ENCODE measurements around the gene ASF1A. TPM values are rescaled to one million over a fixed set of nuclear protein-coding genes. Genes with fewer than 3 reads are reported as not detected.

The ASF1A gene
- total and polyA plus RNA-seq, 2 experiments from 2014 or later: 25.4 to 72.2 TPM

GRCh38 chr6:118872318-118872717, 21.6 kb upstream of the ASF1A start:
- Mint-ChIP-seq H3K27ac (no peak overlapping the region), H3K36me3 (ENCODE audit: low read depth) (no peaks in the 10 kb centered on the region; the same call in 2 of the 3 replicates), H3K4me1 (peaks cover 5% of the 10 kb centered on the region), H3K4me3 (no peak overlapping the region), H3K9me3 (no peaks in the 10 kb centered on the region; the same call in 2 of the 3 replicates), H3K27me3 (ENCODE audit: insufficient read depth, low read depth, poor library complexity) (peaks cover 2% of the 10 kb centered on the region)
- Histone ChIP-seq H3K27ac (ENCODE audit: low read depth) (no peak overlapping the region), H4K20me1 (replicated peaks; ENCODE audit: insufficient read depth) (no peaks in the 10 kb centered on the region), H3K4me1 (ENCODE audit: insufficient read depth) (no peaks in the 10 kb centered on the region), H2AFZ (no peak overlapping the region), H3K4me2 (no peak overlapping the region), H3K9me2 (ENCODE audit: insufficient read depth) (no peaks in the 10 kb centered on the region; the same call in 1 of the 2 replicates), H3F3A (replicated peaks; ENCODE audit: low read depth) (no peaks in the 10 kb centered on the region), H3K4me3 (no peak overlapping the region), H3K79me2 (replicated peaks; ENCODE audit: insufficient read depth) (peaks cover 32% of the 10 kb centered on the region), H3K27me3 (ENCODE audit: insufficient read depth) (no peaks in the 10 kb centered on the region), H3K36me3 (ENCODE audit: insufficient read depth) (no peaks in the 10 kb centered on the region)
- TF ChIP-seq EZH2 (IDR thresholded peaks at IDR 0.05; ENCODE audit: low read depth, unreplicated experiment) (no peak), STAT1 (IDR thresholded peaks at IDR 0.05; ENCODE audit: unreplicated experiment) (no peak), NANOG (IDR thresholded peaks at IDR 0.05; ENCODE audit: borderline replicate concordance) (no peak), CTCF (conservative IDR thresholded peaks at IDR 0.05; ENCODE audit: low read depth in 2 of 2) (no peak), JUNB (IDR thresholded peaks at IDR 0.05; ENCODE audit: unreplicated experiment) (no peak), POLR2AphosphoS5 (IDR thresholded peaks at IDR 0.05; ENCODE audit: low read depth) (no peak), ZNF331 (CRISPR knock-in tag; IDR thresholded peaks at IDR 0.05; ENCODE audit: low read depth) (no peak)
- ATAC-seq (no peak), DNase-seq (ENCODE audit: low spot score) (no peak)

- Histone ChIP-seq H3K27ac (ENCODE audit: low read depth) (no peak overlapping the region), H2AFZ (no peak overlapping the region), H3K4me3 (no peak overlapping the region), H3K4me2 (0 out of 2 replicates have a peak overlapping the region, but pooled peaks have one; percentile 27), H3K27me3 (ENCODE audit: insufficient read depth) (no peaks in the 10 kb centered on the region), H3K9me2 (ENCODE audit: insufficient read depth) (no peaks in the 10 kb centered on the region; the same call in 1 of the 2 replicates), H3K4me1 (ENCODE audit: insufficient read depth) (no peaks in the 10 kb centered on the region), H4K20me1 (replicated peaks; ENCODE audit: insufficient read depth) (no peaks in the 10 kb centered on the region), H3K36me3 (ENCODE audit: insufficient read depth) (no peaks in the 10 kb centered on the region), H3K79me2 (replicated peaks; ENCODE audit: insufficient read depth) (peaks cover 29% of the 10 kb centered on the region), H3F3A (replicated peaks; ENCODE audit: low read depth) (no peaks in the 10 kb centered on the region)
- Mint-ChIP-seq H3K27me3 (ENCODE audit: insufficient read depth, low read depth, poor library complexity) (peaks cover 2% of the 10 kb centered on the region), H3K36me3 (ENCODE audit: low read depth) (no peaks in the 10 kb centered on the region; the same call in 2 of the 3 replicates), H3K27ac (no peak overlapping the region), H3K4me1 (peaks cover 5% of the 10 kb centered on the region), H3K4me3 (no peak overlapping the region), H3K9me3 (no peaks in the 10 kb centered on the region; the same call in 2 of the 3 replicates)
- DNase-seq (ENCODE audit: low spot score) (no peak), ATAC-seq (no peak)
- TF ChIP-seq CREB1 (CRISPR knock-in tag; IDR thresholded peaks at IDR 0.05; ENCODE audit: low read depth) (no peak), NANOG (IDR thresholded peaks at IDR 0.05; ENCODE audit: borderline replicate concordance) (no peak), EZH2phosphoT487 (IDR thresholded peaks at IDR 0.05; ENCODE audit: unreplicated experiment) (no peak), EZH2 (IDR thresholded peaks at IDR 0.05; ENCODE audit: low read depth, unreplicated experiment) (no peak), REST (IDR thresholded peaks at IDR 0.05; ENCODE audit: unreplicated experiment) (no peak), ZNF114 (CRISPR knock-in tag; IDR thresholded peaks at IDR 0.05) (no peak), STAT1 (IDR thresholded peaks at IDR 0.05; ENCODE audit: unreplicated experiment) (no peak), ETS1 (IDR thresholded peaks at IDR 0.05) (no peak), JUNB (IDR thresholded peaks at IDR 0.05; ENCODE audit: unreplicated experiment) (no peak), ZNF331 (CRISPR knock-in tag; IDR thresholded peaks at IDR 0.05; ENCODE audit: low read depth) (no peak), POLR2AphosphoS5 (IDR thresholded peaks at IDR 0.05; ENCODE audit: low read depth) (no peak)
These were observed 21.2 kb upstream of the ASF1A start for GRCh38 chr6:118872726-118873125.
